Measurements from ENCODE around the gene MAN2B1. TPM values are rescaled to one million over a fixed set of nuclear protein-coding genes. Genes with fewer than 3 reads are reported as not detected.
A peak's percentile ranks its signal among the peaks of the same experiment; 100 is the strongest.

Gene MAN2B1
- total and polyA plus RNA-seq, 2 of the 8 experiments (the other 6 are each of a cell fraction or from before 2014, with no cell fraction given) = 55.3 to 76.3 TPM

DNA sequence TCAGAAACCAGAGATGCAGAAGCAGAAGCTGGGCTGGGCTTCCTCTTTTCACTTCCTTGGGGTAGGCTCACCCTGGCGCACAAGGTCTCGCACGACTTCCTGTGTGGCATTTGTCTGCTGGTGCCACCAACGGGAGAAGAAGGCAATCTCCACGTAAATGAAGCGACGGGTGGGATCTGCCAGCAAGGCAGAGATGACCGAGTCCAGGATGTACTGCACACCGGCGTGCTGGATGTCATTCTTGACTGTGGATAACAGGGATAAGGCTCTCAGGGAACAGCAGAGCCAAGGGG lies 1.3 kb downstream of the MAN2B1 start:
- H3K9me3 ChIP-seq (ENCODE audit: insufficient read depth in 2 of 2, low read depth in 1 of 2, low read length in 1 of 2) = no peaks in the 10 kb centered on the region
- H3K9ac ChIP-seq (replicated peaks in 1 of 4; ENCODE audit: extremely low read depth in 1 of 4, low read depth in 3 of 4, low read length in 3 of 4) = no peak overlapping the region
- no peak overlapping the region for H2BK120ac ChIP-seq (replicated peaks; ENCODE audit: low read depth, low read length)
- H3K18ac ChIP-seq (ENCODE audit: extremely low read depth, low read length) = no peak overlapping the region
- 0 out of 2 replicates have a peak overlapping the region, but pooled peaks have one; percentile 76 for H2AK5ac ChIP-seq (ENCODE audit: low read depth, low read length)
- POLR2A ChIA-PET (ENCODE audit: partially characterized antibody) = interaction anchor here (2.1 to 2.6 kb wide), 2 partner anchors 11 to 16 kb away, joined by 18 to 31 read pairs; partner anchors contain the start of gene DHPS
- no peak overlapping the region for H3K56ac ChIP-seq (replicated peaks; ENCODE audit: insufficient read length, low read depth, low read length)
- DNase-seq (ENCODE audit: low read depth in 1 of 2, low spot score in 2 of 2) (no peak), FAIRE-seq (no peak)
- no peak overlapping the region for H4K5ac ChIP-seq (ENCODE audit: insufficient read length, low read depth, low read length)
- CTCF ChIA-PET (ENCODE audit: partially characterized antibody) = interaction anchor here (2.0 kb wide), 1 partner anchor 8 kb away, joined by 6 read pairs; no protein-coding TSS in a partner anchor
- H3K27ac ChIP-seq (ENCODE audit: low read depth, low read length) = no peak overlapping the region
- H2BK5ac ChIP-seq (ENCODE audit: low read depth, low read length) = no peak overlapping the region; the same call in 1 of the 2 replicates
- no peak overlapping the region for H2BK15ac ChIP-seq (ENCODE audit: low read length)
- no peak overlapping the region; a peak in 1 of 4 replicates for H3K4me2 ChIP-seq (ENCODE audit: insufficient read depth in 1 of 2, low read depth in 2 of 2, low read length in 2 of 2)
- no peak overlapping the region for H3K4ac ChIP-seq (replicated peaks; ENCODE audit: insufficient read length, low read depth, low read length)
- peaks cover 0 to 6% of the 10 kb centered on the region in 2 experiments for H4K20me1 ChIP-seq (replicated peaks in 1 of 2; ENCODE audit: control insufficient read depth in 1 of 2, insufficient read depth in 2 of 2, low read length in 2 of 2)
- peaks cover 6 to 10% (median 6%) of the 10 kb centered on the region in 4 experiments; a peak in 5 of 8 replicates for H3K36me3 ChIP-seq (ENCODE audit: control insufficient read depth in 2 of 4, insufficient read depth in 4 of 4, low read length in 3 of 4)
- H4K8ac ChIP-seq (ENCODE audit: extremely low read depth, insufficient read depth, low read length) = 0 out of 2 replicates have a peak overlapping the region, but pooled peaks have one; percentile 26
- no peaks in the 10 kb centered on the region; a peak in 1 of 7 replicates for H3K27me3 ChIP-seq (replicated peaks in 1 of 4; ENCODE audit: control insufficient read depth in 3 of 4, extremely low read depth in 1 of 4, insufficient read depth in 3 of 4, low read length in 3 of 4)
- no peak overlapping the region for H2BK20ac ChIP-seq (ENCODE audit: low read length)
- H3K23ac ChIP-seq (ENCODE audit: insufficient read length) = no peak overlapping the region
- H3K4me3 ChIP-seq (ENCODE audit: extremely low read depth in 1 of 4, insufficient read depth in 2 of 4, low read depth in 3 of 4, low read length in 4 of 4) = no peak overlapping the region
- 95% methylated on average over 10 of the region's 10 CpGs; no CpG with 5 or more reads in 1 of the 2 experiments for WGBS, 2 experiments (ENCODE audit: extremely low coverage in 1 of 2, insufficient coverage in 1 of 2, insufficient read length in 1 of 2, insufficient replicate concordance in 2 of 2, low coverage in 1 of 2, low lambda C conversion rate in 2 of 2, missing lambda C conversion rate in 1 of 2)
- H3K79me2 ChIP-seq (ENCODE audit: control insufficient read depth in 1 of 2, insufficient read depth in 2 of 2, low read length in 2 of 2) = peaks cover 0 to 19% of the 10 kb centered on the region in 2 experiments; a peak in 1 of 4 replicates
- H3K79me1 ChIP-seq (ENCODE audit: low read depth, low read length) = peaks cover 4% of the 10 kb centered on the region; the same call in 1 of the 2 replicates
- H3K14ac ChIP-seq (ENCODE audit: insufficient read length) = no peak overlapping the region
- H3K4me1 ChIP-seq (replicated peaks in 1 of 4; ENCODE audit: control insufficient read depth in 3 of 4, insufficient read depth in 4 of 4, low read length in 3 of 4) = peaks cover 3 to 22% (median 7%) of the 10 kb centered on the region in 4 experiments
- peaks cover 22% of the 10 kb centered on the region for H3K23me2 ChIP-seq (ENCODE audit: low read depth, low read length)
- no peak overlapping the region for H4K91ac ChIP-seq (replicated peaks; ENCODE audit: insufficient read length, low read length)
- 0 out of 2 replicates have a peak overlapping the region, but pooled peaks have one; percentile 17 for H2BK12ac ChIP-seq (ENCODE audit: low read depth, low read length)
- no peak overlapping the region for H2AFZ ChIP-seq (ENCODE audit: low read length)
- no peak for TF ChIP-seq HDAC2 (IDR thresholded peaks at IDR 0.05; ENCODE audit: borderline replicate concordance in 1 of 2, low read depth in 2 of 2, low read length in 2 of 2)
- TF ChIP-seq JUN (IDR thresholded peaks at IDR 0.05; ENCODE audit: low read depth, low read length) = no peak
- no peak for TF ChIP-seq CBX8 (IDR thresholded peaks at IDR 0.05; ENCODE audit: borderline replicate concordance, low read depth, low read length)
- no peak for TF ChIP-seq CEBPB (IDR thresholded peaks at IDR 0.05; ENCODE audit: low read depth, low read length)
- no peak for TF ChIP-seq BCL11A (IDR thresholded peaks at IDR 0.05; ENCODE audit: low read depth in 2 of 2, low read length in 2 of 2)
- TF ChIP-seq GABPA (IDR thresholded peaks at IDR 0.05; ENCODE audit: borderline replicate concordance, insufficient read depth, low read length) = no peak
- TF ChIP-seq SIRT6 (IDR thresholded peaks at IDR 0.05; ENCODE audit: low read length) = no peak
- TF ChIP-seq, protein P1, sequence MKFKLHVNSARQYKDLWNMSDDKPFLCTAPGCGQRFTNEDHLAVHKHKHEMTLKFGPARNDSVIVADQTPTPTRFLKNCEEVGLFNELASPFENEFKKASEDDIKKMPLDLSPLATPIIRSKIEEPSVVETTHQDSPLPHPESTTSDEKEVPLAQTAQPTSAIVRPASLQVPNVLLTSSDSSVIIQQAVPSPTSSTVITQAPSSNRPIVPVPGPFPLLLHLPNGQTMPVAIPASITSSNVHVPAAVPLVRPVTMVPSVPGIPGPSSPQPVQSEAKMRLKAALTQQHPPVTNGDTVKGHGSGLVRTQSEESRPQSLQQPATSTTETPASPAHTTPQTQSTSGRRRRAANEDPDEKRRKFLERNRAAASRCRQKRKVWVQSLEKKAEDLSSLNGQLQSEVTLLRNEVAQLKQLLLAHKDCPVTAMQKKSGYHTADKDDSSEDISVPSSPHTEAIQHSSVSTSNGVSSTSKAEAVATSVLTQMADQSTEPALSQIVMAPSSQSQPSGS (IDR thresholded peaks at IDR 0.05; ENCODE audit: low read length) = no peak
- no peak for TF ChIP-seq EP300 (IDR thresholded peaks at IDR 0.05; ENCODE audit: borderline replicate concordance in 1 of 2, low read depth in 2 of 2, low read length in 2 of 2)
- TF ChIP-seq JUND (IDR thresholded peaks at IDR 0.05; ENCODE audit: low read length) = no peak
- TF ChIP-seq POLR2AphosphoS5 (IDR thresholded peaks at IDR 0.05; ENCODE audit: low read depth, low read length) = no peak
- no peak for TF ChIP-seq EZH2 (IDR thresholded peaks at IDR 0.05; ENCODE audit: low read depth, low read length, severe bottlenecking)
